Activated CD4-positive, alpha-beta memory T cell treated with anti-CD3 and anti-CD28 coated beads for 36 hours (primary cell): ENCODE data around the gene SEZ6. TPM values are rescaled to one million over a fixed set of nuclear protein-coding genes. Genes with fewer than 3 reads are reported as not detected.

Source experiments
- CTCF ChIA-PET: fragments of 350-600 bp; sonication (Branson Sonifier 250); formaldehyde crosslinking; loops from one replicate; lab custom pipeline; 2021; ENCODE audit warnings: antibody characterized with exemption, inconsistent platforms; lab: Charles Lee
- POLR2A ChIA-PET: fragments of 350-600 bp; sonication (Branson Sonifier 250); formaldehyde crosslinking; loops from one replicate; lab custom pipeline; 2021; ENCODE audit warnings: antibody characterized with exemption; lab: Charles Lee
- DNase-seq: peaks from one replicate; pipeline ENCODE4 v3.0.0-alpha.2; 2020
- H3K27ac Mint-ChIP-seq: one replicate; pipeline ENCODE4 v1.8.0; 2021; ENCODE audit warnings: mixed read lengths
- H3K27me3 Mint-ChIP-seq: one replicate; pipeline ENCODE4 v1.8.0; 2021; ENCODE audit warnings: mixed read lengths
- H3K36me3 Mint-ChIP-seq: one replicate; pipeline ENCODE4 v1.8.0; 2021; ENCODE audit warnings: mixed read lengths
- H3K4me1 Mint-ChIP-seq: one replicate; pipeline ENCODE4 v1.8.0; 2021; ENCODE audit warnings: low read depth, mixed read lengths
- H3K4me3 Mint-ChIP-seq: one replicate; pipeline ENCODE4 v1.8.0; 2021; ENCODE audit warnings: mild to moderate bottlenecking, mixed read lengths
- H3K9me3 Mint-ChIP-seq: one replicate; pipeline ENCODE4 v1.8.0; 2021; ENCODE audit warnings: mixed read lengths
- intact Hi-C: fragments of 100-400 bp; cut with micrococcal nuclease; formaldehyde crosslinking; loops from one replicate; pipeline ENCODE4 v1.15.1; 2023
- total RNA-seq, 2 experiments: library from RNA; stranded (reverse); gene quantifications; one replicate each; pipeline ENCODE4 v1.2.3, GENCODE V29; 2021

SEZ6 gene
- total RNA-seq, 2 experiments from 2014 or later: not detected

DNA sequence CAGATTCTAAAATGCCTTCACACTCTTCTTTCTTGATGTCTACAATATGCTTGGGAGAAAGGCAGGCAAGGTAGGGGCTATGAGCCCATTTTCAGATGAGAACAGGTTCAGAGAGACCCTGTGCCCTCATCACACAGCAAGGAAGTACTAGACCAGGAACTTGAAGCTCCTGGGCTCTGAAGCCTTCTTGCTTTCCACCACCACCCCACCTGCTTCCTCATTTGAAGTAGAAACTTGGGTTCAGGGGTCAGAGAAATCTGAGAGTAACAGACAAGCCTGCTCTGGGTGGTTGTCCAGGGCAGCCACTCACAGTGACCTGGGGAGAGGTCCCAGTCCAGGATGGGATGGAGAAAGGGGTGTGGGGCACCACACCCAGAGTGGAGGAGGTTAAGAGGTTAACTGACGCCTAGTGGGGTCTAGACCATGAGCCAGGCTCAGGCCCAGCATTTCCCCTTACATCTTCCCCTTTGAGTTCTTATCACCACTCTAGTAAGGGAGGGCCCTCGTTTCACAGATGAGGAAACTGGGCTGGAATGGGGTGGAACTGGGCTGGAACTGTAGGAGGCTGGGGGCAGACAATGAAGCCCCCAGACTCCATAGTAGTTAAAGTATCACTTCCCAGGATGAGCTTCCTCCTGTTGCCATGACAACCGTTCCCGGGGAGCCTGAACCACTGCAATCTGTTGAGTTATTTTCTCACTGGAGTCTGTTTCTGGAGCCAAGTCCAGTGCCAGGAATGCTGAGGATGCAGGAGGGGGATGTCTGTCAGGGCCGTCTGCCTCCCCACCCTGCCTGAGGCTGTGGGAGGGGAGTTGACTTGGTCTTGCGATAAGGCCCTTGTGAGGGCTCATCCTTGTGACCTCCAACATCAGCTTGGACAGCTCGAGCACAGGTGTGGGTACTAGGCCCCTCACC, 38.4 kb downstream of the SEZ6 start:
- H3K9me3 Mint-ChIP-seq: no peaks in the 10 kb centered on the region
- ChIA-PET CTCF (interaction anchor here (2.8 to 3.9 kb wide), 2 partner anchors 144 to 149 kb away, joined by 26 to 41 read pairs; no protein-coding TSS in a partner anchor), POLR2A (no interaction called here)
- intact Hi-C loops: no loop called here
- H3K27me3 Mint-ChIP-seq: peaks cover 13% of the 10 kb centered on the region
- no peak for DNase-seq
- no peak overlapping the region for H3K27ac Mint-ChIP-seq
- H3K4me3 Mint-ChIP-seq: no peak overlapping the region
- no peaks in the 10 kb centered on the region for H3K4me1 Mint-ChIP-seq
- no peaks in the 10 kb centered on the region for H3K36me3 Mint-ChIP-seq

DNA sequence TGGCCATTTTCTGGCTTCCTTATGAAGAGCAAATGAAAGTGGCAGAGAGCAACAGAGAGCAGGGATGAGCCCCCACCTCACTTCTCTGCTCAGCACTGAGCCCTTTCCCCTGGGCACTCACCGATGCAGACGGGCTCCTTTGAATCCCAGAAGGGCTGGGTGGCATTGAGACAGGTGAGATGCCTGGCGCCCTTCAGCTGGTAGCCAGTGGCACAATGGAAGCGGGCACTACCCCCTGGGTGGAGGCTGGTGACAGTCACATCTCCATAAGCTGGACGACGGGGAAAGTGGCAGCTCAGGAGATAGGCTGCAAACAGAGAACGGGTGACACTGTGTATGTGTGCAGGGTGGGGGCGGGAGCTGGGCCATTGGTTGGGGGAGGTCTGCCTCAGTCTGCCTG, 42.0 kb downstream of the SEZ6 start:
- CTCF ChIA-PET: interaction anchor here (1.0 to 7.0 kb wide), 15 partner anchors 7 to 237 kb away, joined by 3 to 475 read pairs (median 7); partner anchors contain the start of gene TLCD1
- no peak overlapping the region for H3K27ac Mint-ChIP-seq
- no peak overlapping the region for H3K4me3 Mint-ChIP-seq
- intact Hi-C loops: loop anchor here (2.0 kb wide), 1 partner anchor 153 kb away; no protein-coding TSS in a partner anchor
- H3K27me3 Mint-ChIP-seq: peaks cover 17% of the 10 kb centered on the region
- no peaks in the 10 kb centered on the region for H3K4me1 Mint-ChIP-seq
- POLR2A ChIA-PET: no interaction called here
- DNase-seq: no peak
- H3K9me3 Mint-ChIP-seq: no peaks in the 10 kb centered on the region
- no peaks in the 10 kb centered on the region for H3K36me3 Mint-ChIP-seq

DNA sequence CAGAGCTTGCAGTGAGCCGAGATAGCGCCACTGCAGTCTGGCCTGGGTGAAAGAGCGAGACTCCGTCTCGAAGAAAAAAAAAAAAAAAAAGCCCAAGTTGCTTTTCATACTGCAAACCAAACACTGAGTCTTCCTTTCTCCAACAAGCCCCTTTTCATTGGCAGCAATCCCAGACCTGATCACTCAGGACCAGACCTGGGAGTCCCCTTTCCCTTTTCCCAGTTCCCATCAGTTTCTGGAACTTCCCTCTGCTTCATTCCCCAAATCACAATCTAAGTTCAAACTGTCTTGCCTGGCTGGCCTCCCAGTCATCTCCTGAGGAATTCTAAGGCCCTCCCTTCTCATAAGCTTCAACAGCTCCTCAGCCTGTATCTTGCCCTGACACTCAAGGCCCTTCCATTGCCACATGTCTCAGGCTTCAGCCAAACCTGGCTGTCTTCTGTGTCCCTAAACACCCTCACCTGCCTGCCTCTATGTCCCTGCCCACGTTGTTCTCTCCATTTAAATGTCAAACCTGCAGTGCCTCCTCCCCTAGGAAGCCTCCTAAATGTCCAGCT, 42.7 kb downstream of the SEZ6 start:
- Mint-ChIP-seq H3K9me3 (no peaks in the 10 kb centered on the region), H3K27ac (no peak overlapping the region), H3K36me3 (no peaks in the 10 kb centered on the region), H3K4me3 (no peak overlapping the region), H3K27me3 (peaks cover 17% of the 10 kb centered on the region), H3K4me1 (no peaks in the 10 kb centered on the region)
- POLR2A ChIA-PET: interaction anchor here (0.7 to 1.0 kb wide), 2 partner anchors 60 to 161 kb away, joined by 3 read pairs; no protein-coding TSS in a partner anchor
- no peak for DNase-seq
- intact Hi-C loops: no loop called here
- CTCF ChIA-PET: interaction anchor here (1.1 to 7.0 kb wide), 6 partner anchors 13 to 236 kb away, joined by 3 to 475 read pairs (median 6); partner anchors contain the start of gene TLCD1

DNA sequence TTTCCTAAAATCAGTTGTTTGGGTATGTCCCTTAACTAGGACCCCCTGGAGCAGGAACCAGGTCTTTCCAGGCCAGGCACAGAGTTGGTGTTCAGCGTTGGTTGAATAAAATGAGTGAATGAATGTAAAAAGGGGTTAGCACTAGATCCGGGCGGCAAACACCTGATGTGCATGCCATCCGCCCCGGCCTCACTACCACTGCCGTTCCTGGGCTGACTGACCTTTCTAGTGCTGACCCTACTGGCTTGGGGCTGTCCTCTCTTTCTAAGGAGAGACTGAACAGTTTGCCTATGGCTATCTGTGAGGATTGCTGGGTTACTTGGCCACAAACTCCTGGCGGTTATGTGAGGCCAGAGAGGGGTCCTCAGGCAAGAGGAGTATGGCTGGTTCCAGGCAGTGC, 44.4 kb downstream of the SEZ6 start:
- no peak for DNase-seq
- no peak overlapping the region for H3K4me3 Mint-ChIP-seq
- H3K27ac Mint-ChIP-seq: no peak overlapping the region
- H3K4me1 Mint-ChIP-seq: no peaks in the 10 kb centered on the region
- ChIA-PET POLR2A (no interaction called here), CTCF (interaction anchor here (1.3 to 7.0 kb wide), 3 partner anchors 8 to 163 kb away, joined by 7 to 475 read pairs (median 10); no protein-coding TSS in a partner anchor)
- no peaks in the 10 kb centered on the region for H3K36me3 Mint-ChIP-seq
- peaks cover 17% of the 10 kb centered on the region for H3K27me3 Mint-ChIP-seq
- intact Hi-C loops: no loop called here
- H3K9me3 Mint-ChIP-seq: no peaks in the 10 kb centered on the region

DNA sequence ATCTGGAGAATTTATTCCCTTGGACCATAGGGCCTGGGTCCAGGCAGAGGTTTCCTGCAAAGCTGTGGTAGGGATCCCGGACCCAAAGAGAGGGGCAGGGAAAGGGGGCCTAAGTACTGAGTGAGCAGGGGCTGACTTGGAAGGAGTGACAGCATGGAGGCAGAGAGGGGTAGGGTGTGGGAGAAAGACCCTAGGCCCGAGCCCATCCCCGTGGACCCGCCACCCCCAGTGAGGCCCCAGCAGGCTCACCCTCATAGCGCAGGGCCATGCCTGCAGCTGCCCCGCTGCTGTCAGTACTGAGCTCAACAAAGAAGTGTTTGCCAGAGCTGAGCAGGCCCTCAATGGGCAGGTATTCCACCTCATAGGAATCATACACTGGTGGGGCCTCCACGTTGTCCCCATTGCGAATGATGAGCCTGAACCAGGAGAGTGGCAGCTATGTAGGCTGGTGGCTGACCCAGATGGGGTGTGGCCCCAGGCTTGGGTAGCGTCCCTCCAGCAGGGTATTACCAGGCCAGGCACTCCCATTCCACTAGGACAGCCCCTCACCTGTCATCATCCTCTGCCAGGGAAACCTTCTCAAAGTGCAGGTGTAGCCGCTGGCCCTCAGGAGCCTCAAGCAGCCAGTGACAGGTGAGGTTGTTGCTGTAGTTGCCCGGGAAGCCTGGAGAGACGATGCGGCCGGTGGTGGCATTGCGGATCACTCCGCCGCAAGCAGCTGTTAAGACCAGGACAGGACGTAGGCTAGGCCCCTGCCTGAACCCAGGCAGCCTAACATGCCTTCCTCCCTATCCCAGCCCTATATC, 45.4 kb downstream of the SEZ6 start:
- no peaks in the 10 kb centered on the region for H3K9me3 Mint-ChIP-seq
- no peak overlapping the region for H3K27ac Mint-ChIP-seq
- H3K4me1 Mint-ChIP-seq: no peaks in the 10 kb centered on the region
- no peaks in the 10 kb centered on the region for H3K36me3 Mint-ChIP-seq
- intact Hi-C loops: no loop called here
- no peak for DNase-seq
- ChIA-PET CTCF (interaction anchor here (1.2 to 7.0 kb wide), 2 partner anchors 152 to 164 kb away, joined by 3 to 475 read pairs; no protein-coding TSS in a partner anchor), POLR2A (interaction anchor here (0.6 kb wide), 1 partner anchor 149 kb away, joined by 5 read pairs; no protein-coding TSS in a partner anchor)
- no peak overlapping the region for H3K4me3 Mint-ChIP-seq
- H3K27me3 Mint-ChIP-seq: peaks cover 17% of the 10 kb centered on the region

DNA sequence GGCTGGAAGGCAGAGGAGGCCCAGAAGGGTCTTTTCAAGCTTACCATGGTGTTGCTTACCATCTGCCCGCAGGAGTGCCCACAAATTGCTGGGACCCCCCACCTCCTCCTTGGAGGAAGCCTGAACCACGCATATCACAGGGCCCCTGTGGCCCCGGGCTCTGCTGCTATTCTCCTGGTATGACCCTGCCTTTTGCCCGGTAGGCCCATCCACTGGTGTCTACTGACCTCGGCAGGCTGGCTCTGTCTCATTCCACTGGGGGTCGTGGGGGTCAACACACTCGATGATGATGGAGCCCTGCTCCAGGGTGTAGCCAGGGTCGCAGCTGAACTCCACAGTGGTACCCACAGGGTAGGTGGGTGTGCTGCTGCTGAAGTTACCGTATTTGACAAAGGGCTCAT, 46.4 kb downstream of the SEZ6 start:
- Mint-ChIP-seq H3K9me3 (no peaks in the 10 kb centered on the region), H3K4me3 (no peak overlapping the region), H3K27ac (no peak overlapping the region), H3K36me3 (no peaks in the 10 kb centered on the region), H3K4me1 (no peaks in the 10 kb centered on the region), H3K27me3 (peaks cover 17% of the 10 kb centered on the region)
- CTCF ChIA-PET: interaction anchor here (0.6 to 7.0 kb wide), 5 partner anchors 152 to 344 kb away, joined by 3 to 475 read pairs (median 4); no protein-coding TSS in a partner anchor
- intact Hi-C loops: no loop called here
- POLR2A ChIA-PET: no interaction called here
- DNase-seq: no peak

DNA sequence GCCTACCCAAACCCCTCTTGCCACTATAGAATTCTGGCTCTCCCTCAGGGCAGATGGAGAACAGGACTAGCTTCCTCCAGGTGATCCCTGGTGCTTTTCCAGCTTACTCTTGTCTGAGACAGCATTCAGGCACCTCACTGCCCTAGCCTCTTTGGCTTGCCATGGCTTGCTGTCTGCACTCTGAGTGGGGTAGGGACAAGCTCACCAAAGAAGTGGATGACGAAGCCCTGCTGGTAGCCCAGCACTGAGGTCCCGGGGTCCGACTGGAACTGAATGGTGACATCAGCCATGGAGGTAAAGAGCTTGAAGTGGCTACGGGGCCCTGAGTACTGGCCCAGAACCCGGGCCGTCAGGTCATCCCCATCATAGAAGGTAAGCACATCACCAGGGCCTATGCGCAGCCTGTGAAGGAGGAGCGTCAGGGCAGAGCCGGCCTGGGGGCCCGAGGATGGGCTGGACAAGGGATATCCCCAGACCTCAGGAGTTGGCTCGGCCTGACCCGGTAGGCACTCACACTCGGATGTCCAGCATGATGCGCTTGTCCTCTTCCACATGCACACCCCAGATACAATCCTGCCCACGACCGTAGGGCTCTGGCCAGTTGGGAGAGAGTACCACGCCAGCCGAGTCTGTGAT, 46.9 kb downstream of the SEZ6 start:
- no peak overlapping the region for H3K27ac Mint-ChIP-seq
- H3K9me3 Mint-ChIP-seq: no peaks in the 10 kb centered on the region
- DNase-seq: no peak
- H3K27me3 Mint-ChIP-seq: peaks cover 13% of the 10 kb centered on the region
- CTCF ChIA-PET: interaction anchor here (0.6 to 1.7 kb wide), 6 partner anchors 130 to 345 kb away, joined by 3 to 7 read pairs (median 4); no protein-coding TSS in a partner anchor
- H3K4me3 Mint-ChIP-seq: no peak overlapping the region
- POLR2A ChIA-PET: interaction anchor here (0.6 kb wide), 1 partner anchor 110 kb away, joined by 4 read pairs; no protein-coding TSS in a partner anchor
- H3K4me1 Mint-ChIP-seq: no peaks in the 10 kb centered on the region
- no peaks in the 10 kb centered on the region for H3K36me3 Mint-ChIP-seq
- intact Hi-C loops: no loop called here

DNA sequence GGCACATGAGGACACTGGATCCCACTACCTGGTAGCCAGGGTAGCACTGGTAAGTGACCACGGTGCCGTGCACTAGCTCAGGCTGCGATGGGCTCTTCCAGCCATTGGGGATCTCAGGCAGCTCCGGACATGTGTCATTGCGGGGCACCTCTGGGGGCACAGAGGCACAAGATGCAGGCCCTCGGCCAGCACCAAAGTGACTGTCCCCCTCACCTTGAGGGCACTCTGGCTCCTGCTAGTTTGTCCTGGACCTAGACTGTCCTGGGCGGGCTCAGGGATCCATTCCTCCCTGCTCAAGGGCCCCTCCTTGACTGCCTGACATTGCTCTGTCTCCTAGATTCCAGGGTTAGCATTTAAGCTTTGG, 47.9 kb downstream of the SEZ6 start:
- no peaks in the 10 kb centered on the region for H3K36me3 Mint-ChIP-seq
- H3K9me3 Mint-ChIP-seq: no peaks in the 10 kb centered on the region
- POLR2A ChIA-PET: interaction anchor here (0.6 kb wide), 1 partner anchor 109 kb away, joined by 4 read pairs; no protein-coding TSS in a partner anchor
- no peak overlapping the region for H3K27ac Mint-ChIP-seq
- CTCF ChIA-PET: interaction anchor here (0.8 to 2.4 kb wide), 7 partner anchors 7 to 231 kb away, joined by 3 to 15 read pairs (median 6); no protein-coding TSS in a partner anchor
- intact Hi-C loops: no loop called here
- H3K4me1 Mint-ChIP-seq: no peaks in the 10 kb centered on the region
- no peak for DNase-seq
- no peak overlapping the region for H3K4me3 Mint-ChIP-seq
- peaks cover 4% of the 10 kb centered on the region for H3K27me3 Mint-ChIP-seq

DNA sequence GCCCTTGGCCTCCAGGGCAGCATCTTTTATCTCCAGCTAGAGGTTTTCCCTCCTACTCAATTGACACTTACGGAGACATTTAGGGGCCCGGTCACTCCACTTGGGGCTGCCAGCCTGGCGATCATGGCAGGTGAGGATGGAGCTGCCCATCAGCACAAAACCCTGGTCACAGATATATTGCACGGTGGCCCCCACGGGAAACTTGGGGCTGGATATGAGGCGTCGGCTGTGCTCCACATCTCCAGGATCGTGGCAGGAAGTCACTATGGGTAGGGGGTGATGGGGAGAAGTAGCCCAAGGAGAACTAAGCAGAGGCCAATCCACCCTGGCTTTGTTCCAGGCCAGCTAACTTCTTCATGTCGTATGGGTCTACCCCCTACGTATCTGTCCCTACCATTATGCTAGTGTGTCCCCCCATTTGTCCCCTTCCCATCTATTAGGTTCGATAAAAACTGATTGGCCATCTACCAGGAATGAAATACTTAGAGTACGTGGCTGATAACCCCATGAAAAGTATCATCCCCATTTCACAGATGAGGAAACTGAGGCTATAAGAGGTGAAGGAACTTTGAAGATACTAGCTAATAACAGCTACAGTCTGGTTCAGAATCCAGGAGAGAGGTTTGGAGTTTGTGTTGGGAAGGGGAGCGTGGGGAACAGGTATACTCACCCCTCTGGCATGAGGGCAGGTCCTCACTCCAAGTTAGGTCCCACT, 48.4 kb downstream of the SEZ6 start:
- Mint-ChIP-seq H3K27me3 (peaks cover 4% of the 10 kb centered on the region), H3K4me3 (no peak overlapping the region), H3K36me3 (no peaks in the 10 kb centered on the region), H3K9me3 (no peaks in the 10 kb centered on the region), H3K27ac (no peak overlapping the region), H3K4me1 (no peaks in the 10 kb centered on the region)
- DNase-seq: no peak
- ChIA-PET CTCF (interaction anchor here (0.8 to 2.4 kb wide), 7 partner anchors 8 to 231 kb away, joined by 3 to 15 read pairs (median 7); no protein-coding TSS in a partner anchor), POLR2A (no interaction called here)
- intact Hi-C loops: no loop called here

DNA sequence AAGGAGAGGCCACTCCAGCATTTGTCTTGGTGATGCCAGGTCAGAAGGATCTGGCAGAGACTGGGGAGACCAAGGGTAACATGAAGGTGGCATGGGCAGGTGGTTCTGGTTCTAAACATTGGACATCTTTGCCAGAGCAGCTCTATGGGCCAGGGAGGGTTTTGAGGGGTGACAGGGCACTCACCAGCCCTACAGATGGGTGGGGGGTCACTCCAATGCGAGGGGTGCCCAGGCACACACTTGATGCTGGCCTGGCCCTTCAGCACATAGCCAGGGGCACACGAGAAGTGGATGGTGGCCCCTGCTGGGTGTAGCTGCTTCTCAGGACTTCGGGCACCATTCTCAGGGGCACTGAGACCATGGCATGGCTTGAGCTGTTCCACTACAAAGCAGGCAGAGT, 49.0 kb downstream of the SEZ6 start:
- POLR2A ChIA-PET: no interaction called here
- intact Hi-C loops: no loop called here

More for the DNA sequence above, 49.0 kb downstream of the SEZ6 start:
- no peaks in the 10 kb centered on the region for H3K36me3 Mint-ChIP-seq
- no peak overlapping the region for H3K4me3 Mint-ChIP-seq
- CTCF ChIA-PET: interaction anchor here (0.6 to 2.4 kb wide), 6 partner anchors 8 to 230 kb away, joined by 3 to 15 read pairs (median 6); no protein-coding TSS in a partner anchor
- DNase-seq: no peak
- H3K9me3 Mint-ChIP-seq: no peaks in the 10 kb centered on the region
- peaks cover under 1% of the 10 kb centered on the region for H3K27me3 Mint-ChIP-seq
- H3K27ac Mint-ChIP-seq: no peak overlapping the region
- no peaks in the 10 kb centered on the region for H3K4me1 Mint-ChIP-seq
